ENCODE results near the gene ZMYM5. TPM values are rescaled to one million over a fixed set of nuclear protein-coding genes. Genes with fewer than 3 reads are reported as not detected.

ZMYM5 gene
- total and polyA plus RNA-seq, 5 donors from 2014 or later = 21.0 to 32.9 (median 26.8) TPM

DNA sequence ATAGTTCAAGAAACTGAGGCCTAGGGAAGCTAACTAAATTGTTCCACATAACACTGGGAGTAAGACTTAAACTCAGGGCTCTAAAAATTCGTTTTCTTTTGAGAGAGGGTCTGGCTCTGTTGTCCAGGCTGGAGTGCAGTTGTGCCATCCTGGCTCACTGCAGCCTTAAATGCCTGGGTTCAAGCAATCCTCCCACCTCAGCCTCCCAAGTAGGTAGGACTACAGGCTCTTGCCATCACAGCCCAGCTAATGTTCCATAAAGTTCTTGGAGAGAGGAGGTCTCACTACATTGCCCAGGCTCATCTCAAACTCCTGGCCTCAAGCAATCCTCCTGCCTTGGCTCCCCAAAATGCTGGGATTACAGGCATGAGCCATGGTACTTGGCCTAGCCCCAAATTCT, 10.7 kb downstream of the ZMYM5 start:
- H3K36me3 Mint-ChIP-seq = peaks cover 25% of the 10 kb centered on the region
- H3K4me1 ChIP-seq (ENCODE audit: control insufficient read depth, insufficient read depth, low read length, poor library complexity, severe bottlenecking) = peaks cover 12% of the 10 kb centered on the region
- ATAC-seq (ENCODE audit: low read depth in 2 of 2) = no peak
- H3K4me3 Mint-ChIP-seq = no peak overlapping the region
- peaks cover 17 to 52% (median 27%) of the 10 kb centered on the region in 4 donors for H3K4me1 Mint-ChIP-seq
- no peaks in the 10 kb centered on the region for H3K9me3 ChIP-seq (ENCODE audit: control insufficient read depth in 2 of 2, low read length in 2 of 2)
- H3K9me3 Mint-ChIP-seq = peaks cover 0 to 1% (median 0%) of the 10 kb centered on the region in 7 donors
- H3K27ac Mint-ChIP-seq = no peak overlapping the region
- DNase-seq = no peak
- H3K27ac ChIP-seq (ENCODE audit: insufficient read depth, low read length, poor library complexity, severe bottlenecking) = no peak overlapping the region
- H3K27me3 Mint-ChIP-seq = no peaks in the 10 kb centered on the region
- H3K27me3 ChIP-seq (ENCODE audit: control insufficient read depth, insufficient read depth, low read length) = no peaks in the 10 kb centered on the region
- H3K36me3 ChIP-seq (ENCODE audit: control insufficient read depth, insufficient read depth, low read length) = peaks cover 34% of the 10 kb centered on the region
- no peak overlapping the region for H3K4me3 ChIP-seq (ENCODE audit: low read depth, low read length)

DNA sequence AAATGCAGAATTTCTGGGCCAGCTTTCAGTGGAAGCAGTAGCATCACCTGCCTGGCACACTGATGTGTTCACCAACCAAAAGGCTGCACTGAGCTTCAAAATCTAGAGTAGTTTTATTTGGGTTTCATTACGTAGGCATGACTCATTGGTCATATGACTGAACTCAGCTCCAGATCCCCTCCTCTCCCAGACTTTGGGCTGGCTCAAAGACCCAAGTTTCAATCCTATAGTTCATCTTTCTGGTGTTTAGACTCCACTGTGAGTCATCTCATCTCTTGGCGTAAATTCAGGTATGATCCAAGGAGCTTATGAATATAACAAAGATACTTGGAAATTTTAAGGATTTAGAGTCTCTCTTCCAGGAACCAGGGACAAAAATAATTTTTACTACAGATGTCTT, 17.7 kb downstream of the ZMYM5 start:
- ATAC-seq (ENCODE audit: low read depth in 2 of 2) (peak in 1 of 2 donors; percentile 43), DNase-seq (peak in 1 of 3 donors; percentile 11)
- H3K27me3 ChIP-seq (ENCODE audit: control insufficient read depth, insufficient read depth, low read length) = no peaks in the 10 kb centered on the region
- no peak overlapping the region for H3K4me3 ChIP-seq (ENCODE audit: low read depth, low read length)
- no peaks in the 10 kb centered on the region for H3K9me3 Mint-ChIP-seq
- peak overlapping the region; percentile 23 to 95 (median 61) for H3K27ac Mint-ChIP-seq
- H3K27ac ChIP-seq (ENCODE audit: insufficient read depth, low read length, poor library complexity, severe bottlenecking) = peak overlapping the region; percentile 38
- H3K36me3 Mint-ChIP-seq = peaks cover 7% of the 10 kb centered on the region
- no peaks in the 10 kb centered on the region for H3K9me3 ChIP-seq (ENCODE audit: control insufficient read depth in 2 of 2, low read length in 2 of 2)
- H3K4me1 Mint-ChIP-seq = peaks cover 10 to 37% (median 18%) of the 10 kb centered on the region in 4 donors
- H3K4me1 ChIP-seq (ENCODE audit: control insufficient read depth, insufficient read depth, low read length, poor library complexity, severe bottlenecking) = peaks cover 7% of the 10 kb centered on the region
- H3K27me3 Mint-ChIP-seq = no peaks in the 10 kb centered on the region
- peaks cover 33% of the 10 kb centered on the region for H3K36me3 ChIP-seq (ENCODE audit: control insufficient read depth, insufficient read depth, low read length)
- H3K4me3 Mint-ChIP-seq = no peak overlapping the region

DNA sequence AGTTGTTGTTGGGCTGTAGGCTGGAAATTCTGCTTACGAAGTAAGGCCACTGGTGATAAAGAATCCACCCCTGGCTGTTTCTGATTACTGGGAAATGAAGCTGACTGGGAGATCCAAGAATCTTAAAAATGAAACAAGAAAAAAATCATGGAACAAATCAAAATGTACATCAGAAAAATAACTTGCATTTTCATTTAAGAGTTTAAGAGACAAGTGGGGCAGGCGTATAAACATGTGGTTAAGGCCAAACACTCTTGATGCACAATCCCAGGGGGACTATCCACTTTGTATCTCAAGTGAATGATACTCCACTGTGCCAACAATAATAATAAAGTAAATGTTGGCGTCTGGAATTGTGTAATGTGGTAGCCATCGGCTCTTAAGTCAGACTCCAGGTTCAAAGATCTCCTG, 24.6 kb downstream of the ZMYM5 start:
- Histone ChIP-seq H3K4me3 (ENCODE audit: low read depth, low read length) (no peak overlapping the region), H3K36me3 (ENCODE audit: control insufficient read depth, insufficient read depth, low read length) (peaks cover 43% of the 10 kb centered on the region), H3K9me3 (ENCODE audit: control insufficient read depth in 2 of 2, low read length in 2 of 2) (no peaks in the 10 kb centered on the region), H3K4me1 (ENCODE audit: control insufficient read depth, insufficient read depth, low read length, poor library complexity, severe bottlenecking) (no peaks in the 10 kb centered on the region), H3K27me3 (ENCODE audit: control insufficient read depth, insufficient read depth, low read length) (no peaks in the 10 kb centered on the region), H3K27ac (ENCODE audit: insufficient read depth, low read length, poor library complexity, severe bottlenecking) (no peak overlapping the region)
- ATAC-seq (ENCODE audit: low read depth in 2 of 2) (no peak), DNase-seq (no peak)
- Mint-ChIP-seq H3K4me3 (no peak overlapping the region), H3K4me1 (peaks cover 12 to 21% (median 15%) of the 10 kb centered on the region in 4 donors), H3K9me3 (peaks cover 0 to 1% (median 0%) of the 10 kb centered on the region in 7 donors), H3K27me3 (no peaks in the 10 kb centered on the region), H3K27ac (peak overlapping the region in 1 of 3 donors; percentile 25), H3K36me3 (peaks cover 33% of the 10 kb centered on the region)

DNA sequence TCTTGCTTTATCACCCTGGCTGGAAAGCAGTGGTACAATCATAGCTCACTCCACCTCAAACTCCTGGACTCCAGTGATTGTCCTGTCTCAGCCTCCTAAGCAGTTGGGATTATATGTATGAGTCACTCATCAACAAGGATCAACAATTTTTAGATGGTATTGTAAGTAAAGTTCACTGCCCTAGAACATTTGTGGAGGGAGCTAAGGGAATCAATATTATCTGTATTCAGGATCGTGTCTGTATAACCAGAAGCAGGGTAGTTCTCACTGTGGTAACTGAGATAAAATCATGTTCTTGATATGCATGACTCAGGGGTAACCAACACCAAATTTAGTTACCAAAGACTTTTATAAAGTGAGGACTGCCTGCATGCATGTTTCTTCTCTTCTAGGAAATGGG, 27.0 kb downstream of the ZMYM5 start:
- no peaks in the 10 kb centered on the region for H3K4me1 ChIP-seq (ENCODE audit: control insufficient read depth, insufficient read depth, low read length, poor library complexity, severe bottlenecking)
- H3K27me3 Mint-ChIP-seq = no peaks in the 10 kb centered on the region
- no peak overlapping the region for H3K4me3 ChIP-seq (ENCODE audit: low read depth, low read length)
- H3K27ac Mint-ChIP-seq = peak overlapping the region in 2 of 3 donors; percentile 46 to 76
- H3K9me3 ChIP-seq (ENCODE audit: control insufficient read depth in 2 of 2, low read length in 2 of 2) = no peaks in the 10 kb centered on the region
- H3K27me3 ChIP-seq (ENCODE audit: control insufficient read depth, insufficient read depth, low read length) = no peaks in the 10 kb centered on the region
- H3K4me3 Mint-ChIP-seq = no peak overlapping the region
- H3K27ac ChIP-seq (ENCODE audit: insufficient read depth, low read length, poor library complexity, severe bottlenecking) = no peak overlapping the region
- H3K36me3 Mint-ChIP-seq = peaks cover 37% of the 10 kb centered on the region
- peaks cover 58% of the 10 kb centered on the region for H3K36me3 ChIP-seq (ENCODE audit: control insufficient read depth, insufficient read depth, low read length)
- peaks cover 6 to 20% (median 14%) of the 10 kb centered on the region in 4 donors for H3K4me1 Mint-ChIP-seq
- ATAC-seq (ENCODE audit: low read depth in 2 of 2) (no peak), DNase-seq (no peak)
- peaks cover 0 to 1% (median 0%) of the 10 kb centered on the region in 7 donors for H3K9me3 Mint-ChIP-seq

DNA sequence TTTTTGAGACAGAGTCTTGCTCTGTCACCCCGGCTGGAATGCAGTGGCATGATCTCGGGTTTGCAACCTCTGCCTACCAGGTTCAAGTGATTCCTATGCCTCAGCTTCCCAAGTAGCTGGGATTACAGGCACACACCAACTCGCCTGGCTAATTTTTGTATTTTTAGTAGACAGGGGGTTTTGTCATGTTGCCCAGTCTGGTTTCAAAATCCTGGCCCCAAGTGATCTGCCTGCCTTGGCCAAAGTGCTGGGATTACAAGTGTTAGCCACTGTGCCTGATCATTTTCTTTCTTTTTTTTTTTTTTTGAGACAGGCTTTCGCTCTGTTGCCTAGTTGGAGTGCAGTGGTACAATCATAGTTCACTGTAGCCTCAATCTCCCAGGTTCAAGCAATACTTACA, 28.7 kb downstream of the ZMYM5 start:
- H3K36me3 ChIP-seq (ENCODE audit: control insufficient read depth, insufficient read depth, low read length) = peaks cover 64% of the 10 kb centered on the region
- ATAC-seq (ENCODE audit: low read depth in 2 of 2) = no peak
- H3K36me3 Mint-ChIP-seq = peaks cover 38% of the 10 kb centered on the region

DNA sequence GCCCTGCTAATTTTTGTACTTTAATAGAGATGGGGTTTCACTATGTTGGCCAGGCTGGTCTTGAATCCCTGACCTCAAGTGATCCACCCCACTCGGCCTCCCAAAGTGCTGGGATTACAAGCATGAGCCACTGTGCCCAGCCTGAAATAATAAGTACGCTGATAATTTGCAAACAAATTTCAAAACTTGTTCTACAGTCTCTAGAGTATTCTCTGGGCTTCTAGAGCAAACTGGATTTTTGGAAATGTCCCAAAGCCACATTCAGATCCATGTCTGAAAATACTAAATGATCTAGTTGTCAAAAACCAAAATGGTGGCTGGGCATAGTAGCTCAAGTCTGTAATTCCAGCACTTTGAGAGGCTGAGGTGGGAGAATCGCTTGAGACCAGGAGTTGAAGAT, 40.8 kb downstream of the ZMYM5 start:
- Mint-ChIP-seq H3K27me3 (no peaks in the 10 kb centered on the region), H3K27ac (no peak overlapping the region), H3K36me3 (peaks cover 40% of the 10 kb centered on the region), H3K4me1 (peaks cover 0 to 5% (median 4%) of the 10 kb centered on the region in 4 donors), H3K4me3 (no peak overlapping the region), H3K9me3 (no peaks in the 10 kb centered on the region)
- DNase-seq = no peak
- Histone ChIP-seq H3K27ac (ENCODE audit: insufficient read depth, low read length, poor library complexity, severe bottlenecking) (no peak overlapping the region), H3K36me3 (ENCODE audit: control insufficient read depth, insufficient read depth, low read length) (peaks cover 36% of the 10 kb centered on the region), H3K9me3 (ENCODE audit: control insufficient read depth in 2 of 2, low read length in 2 of 2) (no peaks in the 10 kb centered on the region), H3K4me3 (ENCODE audit: low read depth, low read length) (no peak overlapping the region), H3K27me3 (ENCODE audit: control insufficient read depth, insufficient read depth, low read length) (no peaks in the 10 kb centered on the region), H3K4me1 (ENCODE audit: control insufficient read depth, insufficient read depth, low read length, poor library complexity, severe bottlenecking) (no peaks in the 10 kb centered on the region)
- no peak for ATAC-seq (ENCODE audit: low read depth in 2 of 2)

More for the DNA sequence above, 28.7 kb downstream of the ZMYM5 start:
- Mint-ChIP-seq H3K4me1 (peaks cover 5 to 16% (median 12%) of the 10 kb centered on the region in 4 donors), H3K9me3 (peaks cover 0 to 1% (median 0%) of the 10 kb centered on the region in 7 donors), H3K27ac (no peak overlapping the region), H3K27me3 (no peaks in the 10 kb centered on the region), H3K4me3 (no peak overlapping the region)
- Histone ChIP-seq H3K27ac (ENCODE audit: insufficient read depth, low read length, poor library complexity, severe bottlenecking) (no peak overlapping the region), H3K4me1 (ENCODE audit: control insufficient read depth, insufficient read depth, low read length, poor library complexity, severe bottlenecking) (no peaks in the 10 kb centered on the region), H3K27me3 (ENCODE audit: control insufficient read depth, insufficient read depth, low read length) (no peaks in the 10 kb centered on the region), H3K9me3 (ENCODE audit: control insufficient read depth in 2 of 2, low read length in 2 of 2) (no peaks in the 10 kb centered on the region), H3K4me3 (ENCODE audit: low read depth, low read length) (no peak overlapping the region)
- no peak for DNase-seq

DNA sequence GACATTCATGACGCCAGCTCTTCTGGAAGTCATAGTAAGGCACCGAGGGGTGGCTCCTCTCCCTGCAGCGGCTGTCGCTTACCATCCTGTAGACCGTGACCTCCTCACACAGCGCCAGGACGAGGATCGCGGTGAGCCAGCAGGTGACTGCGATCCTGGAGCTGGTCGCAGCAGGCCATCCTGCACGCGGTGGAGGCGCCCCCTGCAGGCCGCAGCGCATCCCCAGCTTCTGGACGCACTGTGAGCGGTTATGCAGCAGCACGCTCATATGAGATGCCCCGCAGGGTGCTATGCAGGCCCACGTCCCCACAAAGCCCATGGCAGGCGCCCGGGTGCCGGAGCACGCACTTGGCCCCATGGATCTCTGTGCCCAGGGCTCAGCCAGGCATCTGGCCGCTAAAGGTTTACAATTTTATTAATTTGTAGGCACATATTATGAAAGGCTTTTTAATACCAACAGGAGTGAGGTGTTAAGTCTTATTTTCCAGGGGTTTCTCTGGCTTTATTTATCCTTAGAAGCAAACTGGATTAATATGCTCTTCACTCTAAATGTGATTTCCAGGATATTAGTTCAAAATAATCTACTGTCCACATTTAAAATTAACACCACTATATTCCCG, 45.1 kb downstream of the ZMYM5 start:
- no peaks in the 10 kb centered on the region for H3K9me3 ChIP-seq (ENCODE audit: control insufficient read depth in 2 of 2, low read length in 2 of 2)
- peaks cover 23% of the 10 kb centered on the region for H3K36me3 Mint-ChIP-seq
- H3K27ac ChIP-seq (ENCODE audit: insufficient read depth, low read length, poor library complexity, severe bottlenecking) = no peak overlapping the region
- no peaks in the 10 kb centered on the region for H3K4me1 ChIP-seq (ENCODE audit: control insufficient read depth, insufficient read depth, low read length, poor library complexity, severe bottlenecking)
- peaks cover 0 to 6% (median 2%) of the 10 kb centered on the region in 4 donors for H3K4me1 Mint-ChIP-seq
- H3K4me3 ChIP-seq (ENCODE audit: low read depth, low read length) = no peak overlapping the region
- no peaks in the 10 kb centered on the region for H3K27me3 Mint-ChIP-seq
- H3K27me3 ChIP-seq (ENCODE audit: control insufficient read depth, insufficient read depth, low read length) = no peaks in the 10 kb centered on the region
- H3K36me3 ChIP-seq (ENCODE audit: control insufficient read depth, insufficient read depth, low read length) = peaks cover 19% of the 10 kb centered on the region
- no peaks in the 10 kb centered on the region for H3K9me3 Mint-ChIP-seq
- no peak overlapping the region for H3K4me3 Mint-ChIP-seq
- DNase-seq = peak; percentile 3 to 47 (median 19)
- H3K27ac Mint-ChIP-seq = no peak overlapping the region
- peak in 1 of 2 donors; percentile 43 for ATAC-seq (ENCODE audit: low read depth in 2 of 2)
